ENCODE measurements around the gene PFDN2. TPM values are rescaled to one million over a fixed set of nuclear protein-coding genes. Genes with fewer than 3 reads are reported as not detected.

Gene PFDN2
- total and polyA plus RNA-seq, 10 of the 15 experiments (the other 5 are each of a cell fraction or from before 2014, with no cell fraction given) = 30.0 to 141 (median 80.5) TPM

DNA sequence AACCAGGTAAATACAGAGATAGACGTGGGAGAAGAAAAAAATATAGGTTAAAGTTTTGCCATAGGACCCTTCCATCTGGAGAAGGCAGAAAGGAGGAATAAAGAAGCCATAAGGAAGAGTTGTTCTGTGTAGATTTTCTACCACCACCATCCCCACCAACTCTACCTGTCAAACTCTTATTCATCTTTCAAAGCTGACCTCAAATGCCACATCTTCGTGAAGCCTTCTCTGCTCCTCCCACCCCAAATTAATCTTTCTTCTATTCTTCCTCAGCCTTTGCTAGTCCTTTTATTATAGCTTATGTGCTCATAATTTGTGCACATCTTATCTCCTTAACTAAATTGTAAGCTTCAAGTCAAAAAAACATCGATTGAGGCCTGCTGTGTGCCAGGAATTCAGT, 27.2 kb downstream of the PFDN2 start:
- no peaks in the 10 kb centered on the region for H3K36me3 ChIP-seq (ENCODE audit: control insufficient read depth in 2 of 2, insufficient read depth in 2 of 2, low read length in 1 of 2)
- RAD21 ChIA-PET (ENCODE audit: unreplicated experiment) = interaction anchor here (1.1 kb wide), 1 partner anchor 21 kb away, joined by 3 read pairs; the partner anchor contains the start of gene ARHGAP30

More for the DNA sequence above, 27.2 kb downstream of the PFDN2 start:
- no peak for FAIRE-seq
- SMC1A ChIA-PET (ENCODE audit: uncharacterized antibody, unreplicated experiment) = no interaction called here
- Histone ChIP-seq H3K4me1 (ENCODE audit: control insufficient read depth, insufficient read depth, low read length) (peaks cover 13% of the 10 kb centered on the region), H3K79me2 (ENCODE audit: control insufficient read depth, insufficient read depth, low read length) (no peaks in the 10 kb centered on the region), H3K9ac (ENCODE audit: control insufficient read depth, insufficient read depth, low read length) (no peak overlapping the region), H4K20me1 (ENCODE audit: control insufficient read depth, insufficient read depth) (no peaks in the 10 kb centered on the region), H3K27ac (ENCODE audit: control insufficient read depth, insufficient read depth) (no peak overlapping the region), H3K4me3 (no peak overlapping the region), H2AFZ (ENCODE audit: control insufficient read depth, low read depth, low read length) (no peak overlapping the region), H3K27me3 (replicated peaks in 1 of 2; ENCODE audit: control insufficient read depth in 2 of 2, insufficient read depth in 2 of 2, low read length in 1 of 2) (no peaks in the 10 kb centered on the region), H3K4me2 (ENCODE audit: control insufficient read depth, insufficient read depth) (no peak overlapping the region), H3K9me3 (replicated peaks; ENCODE audit: control insufficient read depth, insufficient read depth, low read length) (no peaks in the 10 kb centered on the region)
- POLR2A ChIA-PET = no interaction called here
- TF ChIP-seq IRF4 (IDR thresholded peaks at IDR 0.05; ENCODE audit: low read depth, low read length) (no peak), CREM (IDR thresholded peaks at IDR 0.05; ENCODE audit: low read depth) (no peak), CBFB (IDR thresholded peaks at IDR 0.05; ENCODE audit: low read depth) (no peak)
- TF ChIP-seq, protein P1, sequence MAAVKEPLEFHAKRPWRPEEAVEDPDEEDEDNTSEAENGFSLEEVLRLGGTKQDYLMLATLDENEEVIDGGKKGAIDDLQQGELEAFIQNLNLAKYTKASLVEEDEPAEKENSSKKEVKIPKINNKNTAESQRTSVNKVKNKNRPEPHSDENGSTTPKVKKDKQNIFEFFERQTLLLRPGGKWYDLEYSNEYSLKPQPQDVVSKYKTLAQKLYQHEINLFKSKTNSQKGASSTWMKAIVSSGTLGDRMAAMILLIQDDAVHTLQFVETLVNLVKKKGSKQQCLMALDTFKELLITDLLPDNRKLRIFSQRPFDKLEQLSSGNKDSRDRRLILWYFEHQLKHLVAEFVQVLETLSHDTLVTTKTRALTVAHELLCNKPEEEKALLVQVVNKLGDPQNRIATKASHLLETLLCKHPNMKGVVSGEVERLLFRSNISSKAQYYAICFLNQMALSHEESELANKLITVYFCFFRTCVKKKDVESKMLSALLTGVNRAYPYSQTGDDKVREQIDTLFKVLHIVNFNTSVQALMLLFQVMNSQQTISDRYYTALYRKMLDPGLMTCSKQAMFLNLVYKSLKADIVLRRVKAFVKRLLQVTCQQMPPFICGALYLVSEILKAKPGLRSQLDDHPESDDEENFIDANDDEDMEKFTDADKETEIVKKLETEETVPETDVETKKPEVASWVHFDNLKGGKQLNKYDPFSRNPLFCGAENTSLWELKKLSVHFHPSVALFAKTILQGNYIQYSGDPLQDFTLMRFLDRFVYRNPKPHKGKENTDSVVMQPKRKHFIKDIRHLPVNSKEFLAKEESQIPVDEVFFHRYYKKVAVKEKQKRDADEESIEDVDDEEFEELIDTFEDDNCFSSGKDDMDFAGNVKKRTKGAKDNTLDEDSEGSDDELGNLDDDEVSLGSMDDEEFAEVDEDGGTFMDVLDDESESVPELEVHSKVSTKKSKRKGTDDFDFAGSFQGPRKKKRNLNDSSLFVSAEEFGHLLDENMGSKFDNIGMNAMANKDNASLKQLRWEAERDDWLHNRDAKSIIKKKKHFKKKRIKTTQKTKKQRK (IDR thresholded peaks at IDR 0.05; ENCODE audit: low read depth, low read length) = no peak
- TF ChIP-seq, protein P2, sequence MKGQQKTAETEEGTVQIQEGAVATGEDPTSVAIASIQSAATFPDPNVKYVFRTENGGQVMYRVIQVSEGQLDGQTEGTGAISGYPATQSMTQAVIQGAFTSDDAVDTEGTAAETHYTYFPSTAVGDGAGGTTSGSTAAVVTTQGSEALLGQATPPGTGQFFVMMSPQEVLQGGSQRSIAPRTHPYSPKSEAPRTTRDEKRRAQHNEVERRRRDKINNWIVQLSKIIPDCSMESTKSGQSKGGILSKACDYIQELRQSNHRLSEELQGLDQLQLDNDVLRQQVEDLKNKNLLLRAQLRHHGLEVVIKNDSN (IDR thresholded peaks at IDR 0.05; ENCODE audit: borderline replicate concordance, extremely low read length, insufficient read depth, low read depth, low read length) = no peak
- no peak for DNase-seq (ENCODE audit: low read depth, low spot score)
- in situ Hi-C loops (cut with MboI) = no loop called here
- no peak for ATAC-seq
- 50% methylated on average over 3 of the region's 3 CpGs for WGBS (ENCODE audit: insufficient coverage, insufficient replicate concordance, low lambda C conversion rate, missing lambda C conversion rate)
- intact Hi-C loops (cut with micrococcal nuclease; ENCODE audit: unreplicated experiment) = no loop called here
- CTCF ChIA-PET = no interaction called here
- BruUV-seq (replicated peaks) = no TSS peak
